IMR-90 (cell line): ENCODE measurements around the gene ZMYM4. TPM values are rescaled to one million over a fixed set of nuclear protein-coding genes. Genes with fewer than 3 reads are reported as not detected.

Experiments used
- ATAC-seq: fragments of 200-7000 bp; cut with Tn5 transposase; 2 replicates; pipeline ENCODE4 v1.9.1; 2020; ENCODE audit warnings: low read depth, mild to moderate bottlenecking, moderate library complexity
- BruUV-seq: library from RNA; stranded (reverse); fragments of 400-500 nt; replicated peaks from 2 replicates; lab custom pipeline; 2021; lab: Mats Ljungman, UMichigan
- CTCF ChIA-PET: fragments of 300-600 bp; formaldehyde crosslinking; extraction: SDS; loops from one replicate; lab custom pipeline; 2021; ENCODE audit warnings: antibody characterized with exemption; lab: Yijun Ruan, JAX
- POLR2A ChIA-PET: fragments of 300-600 bp; sonication (Branson Sonifier 250); formaldehyde crosslinking; loops from one replicate; lab custom pipeline; 2022; ENCODE audit warnings: antibody characterized with exemption; ENCODE audit not compliant: unreplicated experiment; lab: Charles Lee
- DNase-seq: peaks from one replicate; pipeline ENCODE4 v3.0.0; 2013
- H2AFZ ChIP-seq: replicated peaks from 2 replicates; pipeline ENCODE3; 2013; ENCODE audit warnings: low read length, mild to moderate bottlenecking; ENCODE audit not compliant: poor library complexity
- H2AK5ac ChIP-seq: 2 replicates; pipeline ENCODE4 v1.6.1; 2013; ENCODE audit warnings: low read depth, low read length, inconsistent platforms
- H2AK9ac ChIP-seq: replicated peaks from 2 replicates; pipeline ENCODE3; 2013; ENCODE audit warnings: mild to moderate bottlenecking, low read depth, low read length, moderate library complexity; ENCODE audit not compliant: poor library complexity
- H2BK120ac ChIP-seq: 2 replicates; pipeline ENCODE4 v1.6.1; 2013; ENCODE audit warnings: low read depth, low read length, inconsistent platforms
- H2BK15ac ChIP-seq: 3 replicates; pipeline ENCODE4 v1.6.1; 2013; ENCODE audit warnings: low read depth, low read length, inconsistent platforms
- H2BK20ac ChIP-seq: 2 replicates; pipeline ENCODE4 v1.6.1; 2013; ENCODE audit warnings: low read depth, mild to moderate bottlenecking, inconsistent platforms, low read length, moderate library complexity
- H2BK5ac ChIP-seq: 2 replicates; pipeline ENCODE4 v1.6.1; 2013; ENCODE audit warnings: mild to moderate bottlenecking, low read depth, low read length, inconsistent platforms; ENCODE audit not compliant: poor library complexity, severe bottlenecking
- H3K14ac ChIP-seq: replicated peaks from 2 replicates; pipeline ENCODE4 v1.6.1; 2013; ENCODE audit warnings: low read depth, low read length, inconsistent platforms
- H3K18ac ChIP-seq: 2 replicates; pipeline ENCODE4 v1.6.1; 2013; ENCODE audit warnings: low read depth, low read length, control low read depth
- H3K23ac ChIP-seq: 2 replicates; pipeline ENCODE4 v1.6.1; 2013; ENCODE audit warnings: low read depth, low read length, inconsistent platforms
- H3K27ac ChIP-seq: 2 replicates; pipeline ENCODE4 v1.5.1; 2013; ENCODE audit warnings: mild to moderate bottlenecking, control low read depth, low read length; ENCODE audit not compliant: insufficient read depth
- H3K27me3 ChIP-seq: 2 replicates; pipeline ENCODE4 v1.6.1; 2013; ENCODE audit warnings: low read length; ENCODE audit not compliant: control insufficient read depth, insufficient read depth
- H3K36me3 ChIP-seq: 2 replicates; pipeline ENCODE4 v1.6.1; 2013; ENCODE audit warnings: low read length, mixed read lengths; ENCODE audit not compliant: control insufficient read depth, insufficient read depth
- H3K4ac ChIP-seq: 2 replicates; pipeline ENCODE4 v1.6.1; 2013; ENCODE audit warnings: low read depth, low read length, inconsistent platforms
- H3K4me1 ChIP-seq: 2 replicates; pipeline ENCODE4 v1.6.1; 2013; ENCODE audit warnings: low read length, mixed read lengths; ENCODE audit not compliant: control insufficient read depth, insufficient read depth
- H3K4me2 ChIP-seq: 2 replicates; pipeline ENCODE4 v1.6.1; 2013; ENCODE audit warnings: low read depth, mild to moderate bottlenecking, control low read depth, low read length, moderate library complexity
- H3K4me3 ChIP-seq: 2 replicates; pipeline ENCODE4 v1.5.1; 2013; ENCODE audit warnings: low read depth, mild to moderate bottlenecking, control low read depth, low read length, moderate library complexity; ENCODE audit not compliant: insufficient read depth
- H3K56ac ChIP-seq: 2 replicates; pipeline ENCODE4 v1.6.1; 2013; ENCODE audit warnings: low read length, inconsistent platforms; ENCODE audit not compliant: insufficient read depth; ENCODE audit errors: extremely low read depth
- H3K79me1 ChIP-seq, 2 experiments: 2 replicates each; pipeline ENCODE4 v1.6.1; 2013; ENCODE audit warnings: low read length in 2 of 2, inconsistent platforms in 1 of 2, low read depth in 1 of 2
- H3K9ac ChIP-seq: 2 replicates; pipeline ENCODE4 v1.6.1; 2013; ENCODE audit warnings: low read depth, low read length, control low read depth
- H3K9me1 ChIP-seq: 2 replicates; pipeline ENCODE4 v1.6.1; 2013; ENCODE audit warnings: low read length, inconsistent platforms; ENCODE audit not compliant: insufficient read depth
- H3K9me3 ChIP-seq: 2 replicates; pipeline ENCODE4 v1.6.1; 2013; ENCODE audit warnings: low read length; ENCODE audit not compliant: control insufficient read depth, insufficient read depth
- H4K20me1 ChIP-seq: 2 replicates; pipeline ENCODE4 v1.6.1; 2013; ENCODE audit warnings: low read length, inconsistent platforms; ENCODE audit not compliant: insufficient read depth
- H4K5ac ChIP-seq: 2 replicates; pipeline ENCODE4 v1.6.1; 2013; ENCODE audit warnings: mild to moderate bottlenecking, low read depth, low read length, control low read depth
- H4K8ac ChIP-seq, 2 experiments: 2 replicates each; pipeline ENCODE4 v1.6.1; 2013; ENCODE audit warnings: low read depth in 2 of 2, low read length in 2 of 2, control low read depth in 1 of 2, inconsistent platforms in 1 of 2
- H4K91ac ChIP-seq: 2 replicates; pipeline ENCODE4 v1.6.1; 2013; ENCODE audit warnings: low read depth, low read length, inconsistent platforms; ENCODE audit not compliant: insufficient read depth
- BHLHE40 ChIP-seq: fragments of 150-350 bp; IDR thresholded peaks from 2 replicates; pipeline ENCODE4 v1.6.1; 2016; ENCODE audit warnings: mild to moderate bottlenecking, low read depth, low read length
- CEBPB ChIP-seq: IDR thresholded peaks from 2 replicates; pipeline ENCODE4 v1.6.1; 2012; ENCODE audit warnings: low read depth, low read length, improper control_type of control experiment
- CHD1 ChIP-seq: IDR thresholded peaks from 2 replicates; pipeline ENCODE4 v1.6.1; 2012; ENCODE audit warnings: low read depth, low read length, improper control_type of control experiment
- CTCF ChIP-seq: conservative IDR thresholded peaks from 2 replicates; pipeline ENCODE4 v1.5.1; 2012; ENCODE audit warnings: mild to moderate bottlenecking, low read depth, low read length, improper control_type of control experiment
- ELK1 ChIP-seq: fragments of 150-350 bp; IDR thresholded peaks from 2 replicates; pipeline ENCODE4 v1.6.1; 2016; ENCODE audit warnings: low read depth, mild to moderate bottlenecking, low read length, moderate library complexity, borderline replicate concordance
- FOS ChIP-seq: fragments of 150-350 bp; IDR thresholded peaks from 2 replicates; pipeline ENCODE4 v1.6.1; 2016; ENCODE audit warnings: low read depth, low read length
- MAFK ChIP-seq: IDR thresholded peaks from 2 replicates; pipeline ENCODE4 v1.6.1; 2012; ENCODE audit warnings: low read depth, low read length, improper control_type of control experiment
- MAZ ChIP-seq: IDR thresholded peaks from 2 replicates; pipeline ENCODE4 v1.6.1; 2012; ENCODE audit warnings: low read depth, mild to moderate bottlenecking, low read length, improper control_type of control experiment, moderate library complexity, borderline replicate concordance
- MXI1 ChIP-seq: IDR thresholded peaks from 2 replicates; pipeline ENCODE4 v1.6.1; 2012; ENCODE audit warnings: low read depth, mild to moderate bottlenecking, low read length, moderate library complexity, borderline replicate concordance
- NFE2L2 ChIP-seq: fragments of 150-350 bp; IDR thresholded peaks from 2 replicates; pipeline ENCODE4 v1.6.1; 2016; ENCODE audit warnings: low read depth, mild to moderate bottlenecking, low read length
- POLR2A ChIP-seq: IDR thresholded peaks from 2 replicates; pipeline ENCODE4 v1.6.1; 2012; ENCODE audit warnings: mild to moderate bottlenecking, low read depth, low read length
- RAD21 ChIP-seq: IDR thresholded peaks from 2 replicates; pipeline ENCODE4 v1.6.1; 2012; ENCODE audit warnings: low read length, improper control_type of control experiment
- RCOR1 ChIP-seq: IDR thresholded peaks from 2 replicates; pipeline ENCODE4 v1.6.1; 2012; ENCODE audit warnings: mild to moderate bottlenecking, low read length, improper control_type of control experiment; ENCODE audit not compliant: insufficient replicate concordance
- RFX5 ChIP-seq: IDR thresholded peaks from 2 replicates; pipeline ENCODE4 v1.8.0; 2012; ENCODE audit warnings: low read depth, mild to moderate bottlenecking, low read length, moderate library complexity
- SMC3 ChIP-seq: fragments of 150-350 bp; IDR thresholded peaks from 2 replicates; pipeline ENCODE4 v1.6.1; 2016; ENCODE audit warnings: low read depth, mild to moderate bottlenecking, antibody characterized with exemption, low read length, moderate library complexity
- USF2 ChIP-seq: fragments of 150-350 bp; IDR thresholded peaks from 2 replicates; pipeline ENCODE4 v1.6.1; 2017; ENCODE audit warnings: mild to moderate bottlenecking, antibody characterized with exemption, low read length, low read depth
- WGBS, 2 experiments: methylation state at CpG; one replicate each; pipeline versions ENCODE4 v1.1.5 to v1.1.7; 2013; ENCODE audit warnings: missing lambda C conversion rate in 2 of 2; ENCODE audit not compliant: insufficient read length in 1 of 2; ENCODE audit errors: extremely low coverage in 2 of 2; 5-methylcytosine and 5-hydroxymethylcytosine counted together
- dilution Hi-C: fragments of 300-500 bp; cut with HindIII; formaldehyde crosslinking; loops from one replicate; pipeline ENCODE4 v1.14.3; 2018; ENCODE audit warnings: low sequenced_read_pairs; ENCODE audit not compliant: unreplicated experiment
- in situ Hi-C: fragments of 300-500 bp; cut with MboI; formaldehyde crosslinking; loops from 3 replicates; pipeline ENCODE4 v1.14.3; 2019; ENCODE audit warnings: low sequenced_read_pairs, inconsistent platforms, mixed read lengths
- intact Hi-C: fragments of 100-400 bp; cut with micrococcal nuclease; formaldehyde crosslinking; loops from 2 replicates; pipeline ENCODE4 v1.10.0; 2022
- polyA plus RNA-seq, 3 experiments: library from polyadenylated mRNA; depleted of rRNA; stranded (reverse); fragments of >200 nt; gene quantifications; 2 replicates each; pipeline ENCODE4 v1.2.3, GENCODE V29; 2012; ENCODE audit warnings: low replicate concordance in 1 of 3
- total RNA-seq: library from RNA; depleted of rRNA; stranded (reverse); fragments of >200 nt; gene quantifications from 2 replicates; pipeline ENCODE4 v1.2.3, GENCODE V29; 2012

ZMYM4 gene
- total and polyA plus RNA-seq, 2 of the 4 experiments (the other 2 are of a cell fraction), result 14.7 to 53.8 TPM

GRCh38 chr1:35436078-35436477 lies 167.6 kb downstream of the ZMYM4 start:
- Histone ChIP-seq H2BK15ac (no peak overlapping the region), H4K20me1 (0 out of 2 replicates have a peak, but pooled peaks cover under 1% of the 10 kb centered on the region), H3K9me3 (no peaks in the 10 kb centered on the region), H4K91ac (no peak overlapping the region), H3K36me3 (peaks cover 65% of the 10 kb centered on the region), H2AK5ac (no peak overlapping the region), H3K27ac (no peak overlapping the region), H2BK5ac (no peak overlapping the region), H2AFZ (no peak overlapping the region), H3K9me1 (no peaks in the 10 kb centered on the region; the same call in 1 of the 2 replicates), H3K4me3 (no peak overlapping the region), H3K4ac (no peak overlapping the region), H3K4me1 (no peaks in the 10 kb centered on the region), H2AK9ac (no peak overlapping the region), H3K4me2 (no peak overlapping the region), H4K8ac (no peak overlapping the region), H2BK20ac (no peak overlapping the region), H3K79me1 (no peaks in the 10 kb centered on the region; a peak in 1 of 4 replicates), H3K9ac (no peak overlapping the region), H3K14ac (no peak overlapping the region), H3K56ac (no peak overlapping the region), H3K18ac (no peak overlapping the region), H4K5ac (no peak overlapping the region), H3K27me3 (no peaks in the 10 kb centered on the region), H2BK120ac (no peak overlapping the region), H3K23ac (no peak overlapping the region)
- in situ Hi-C loops (no loop called here), intact Hi-C loops (no loop called here), dilution Hi-C loops (no loop called here)
- ChIA-PET POLR2A (no interaction called here), CTCF (no interaction called here)
- TF ChIP-seq MAFK (no peak), CEBPB (no peak), FOS (no peak), RFX5 (no peak), USF2 (no peak), RCOR1 (no peak), SMC3 (no peak), BHLHE40 (no peak), MXI1 (no peak), MAZ (no peak), NFE2L2 (no peak), ELK1 (no peak), POLR2A (no peak), CHD1 (no peak), CTCF (no peak), RAD21 (no peak)
- no TSS peak for BruUV-seq
- ATAC-seq (no peak), DNase-seq (no peak)
- WGBS, 2 experiments, result 93% methylated on average over 2 of the region's 10 CpGs; no CpG with 5 or more reads in 1 of the 2 experiments
